OCI-LY3 (cell line): ENCODE measurements around the gene MYO1F.

Source experiments
- H2AFZ ChIP-seq: fragments of 200-600, 300-600 bp; shearing (Covaris generic); 2 replicates; pipeline ENCODE4 v1.6.0; 2014; ENCODE audit warnings: antibody characterized with exemption, low read depth, low read length
- H3K27ac ChIP-seq: fragments of 200-600, 300-600 bp; sonication (generic); 2 replicates; pipeline ENCODE4 v1.5.1; 2014; ENCODE audit warnings: mild to moderate bottlenecking, low read length, moderate library complexity, mixed read lengths
- H3K27me3 ChIP-seq: fragments of 200-600, 300-600 bp; sonication (generic); 2 replicates; pipeline ENCODE4 v1.6.1; 2014; ENCODE audit warnings: low read depth, low read length, mixed read lengths
- H3K36me3 ChIP-seq: fragments of 200-600, 300-600 bp; sonication (generic); replicated peaks from 2 replicates; pipeline ENCODE3; 2014; ENCODE audit warnings: low read depth, low read length, mixed read lengths
- H3K4me1 ChIP-seq: fragments of 300-600, 200-600 bp; sonication (generic); 2 replicates; pipeline ENCODE4 v1.6.1; 2014; ENCODE audit warnings: low read length, mixed read lengths
- H3K4me2 ChIP-seq: fragments of 200-600, 300-600 bp; sonication (generic); 2 replicates; pipeline ENCODE4 v1.6.1; 2014; ENCODE audit warnings: low read length, mixed read lengths
- H3K4me3 ChIP-seq: fragments of 300-600, 200-600 bp; sonication (generic); 2 replicates; pipeline ENCODE4 v1.5.1; 2014; ENCODE audit warnings: antibody characterized with exemption, mild to moderate bottlenecking, low read length, moderate library complexity
- H3K79me2 ChIP-seq: fragments of 300-600, 200-600 bp; shearing (Covaris generic); 2 replicates; pipeline ENCODE4 v1.6.1; 2014; ENCODE audit warnings: mild to moderate bottlenecking, low read length, mixed read lengths
- H3K9ac ChIP-seq: fragments of 300-600, 200-600 bp; shearing (Covaris generic); 2 replicates; pipeline ENCODE4 v1.6.0; 2014; ENCODE audit warnings: mild to moderate bottlenecking, low read length, moderate library complexity
- H3K9me3 ChIP-seq: fragments of 200-600, 300-600 bp; shearing (Covaris generic); 2 replicates; pipeline ENCODE4 v1.6.1; 2014; ENCODE audit warnings: low read length, mixed read lengths; ENCODE audit not compliant: insufficient read depth
- H4K20me1 ChIP-seq: fragments of 200-600, 300-600 bp; sonication (generic); 2 replicates; pipeline ENCODE4 v1.6.1; 2016; ENCODE audit warnings: low read length, mixed read lengths; ENCODE audit not compliant: insufficient read depth
- EZH2phosphoT487 ChIP-seq: fragments of 200-600 bp; shearing (Covaris generic); IDR thresholded peaks from 2 replicates; pipeline ENCODE4 v1.6.1; 2018; ENCODE audit warnings: antibody characterized with exemption, mixed run types, low read depth
- TF ChIP-seq, protein P1 (sequence below): fragments of 200-600, 300-600 bp; sonication (generic); IDR thresholded peaks from 2 replicates; pipeline ENCODE4 v1.5.1; 2014; ENCODE audit warnings: antibody characterized with exemption, low read length, low read depth

MYO1F gene

DNA sequence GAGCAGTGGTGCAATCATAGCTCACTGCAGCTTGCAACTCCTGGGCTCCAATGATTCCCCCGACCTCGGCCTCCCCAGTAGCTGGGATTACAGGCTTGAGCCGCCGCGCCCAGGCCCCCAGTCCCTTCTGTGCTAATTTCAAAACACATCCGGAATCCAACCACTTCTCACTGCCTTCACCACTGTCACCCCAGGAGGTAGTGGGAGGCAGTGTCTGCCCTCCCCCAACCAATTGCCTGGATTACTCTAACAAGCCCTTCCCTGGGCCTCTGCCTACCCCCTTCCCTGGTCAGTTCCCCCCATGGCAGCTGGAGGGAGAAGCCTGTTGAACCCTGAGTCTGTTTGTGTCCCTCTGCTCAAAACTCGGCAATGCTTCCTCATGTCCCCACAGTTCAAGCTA is 77.1 kb downstream of the MYO1F start:
- Histone ChIP-seq H2AFZ (no peak overlapping the region), H4K20me1 (no peaks in the 10 kb centered on the region), H3K4me1 (peaks cover 8% of the 10 kb centered on the region; the same call in 1 of the 2 replicates), H3K9ac (no peak overlapping the region), H3K4me2 (no peak overlapping the region), H3K4me3 (no peak overlapping the region), H3K79me2 (no peaks in the 10 kb centered on the region), H3K27me3 (no peaks in the 10 kb centered on the region), H3K36me3 (no peaks in the 10 kb centered on the region), H3K27ac (no peak overlapping the region), H3K9me3 (no peaks in the 10 kb centered on the region)
- TF ChIP-seq, protein P1, sequence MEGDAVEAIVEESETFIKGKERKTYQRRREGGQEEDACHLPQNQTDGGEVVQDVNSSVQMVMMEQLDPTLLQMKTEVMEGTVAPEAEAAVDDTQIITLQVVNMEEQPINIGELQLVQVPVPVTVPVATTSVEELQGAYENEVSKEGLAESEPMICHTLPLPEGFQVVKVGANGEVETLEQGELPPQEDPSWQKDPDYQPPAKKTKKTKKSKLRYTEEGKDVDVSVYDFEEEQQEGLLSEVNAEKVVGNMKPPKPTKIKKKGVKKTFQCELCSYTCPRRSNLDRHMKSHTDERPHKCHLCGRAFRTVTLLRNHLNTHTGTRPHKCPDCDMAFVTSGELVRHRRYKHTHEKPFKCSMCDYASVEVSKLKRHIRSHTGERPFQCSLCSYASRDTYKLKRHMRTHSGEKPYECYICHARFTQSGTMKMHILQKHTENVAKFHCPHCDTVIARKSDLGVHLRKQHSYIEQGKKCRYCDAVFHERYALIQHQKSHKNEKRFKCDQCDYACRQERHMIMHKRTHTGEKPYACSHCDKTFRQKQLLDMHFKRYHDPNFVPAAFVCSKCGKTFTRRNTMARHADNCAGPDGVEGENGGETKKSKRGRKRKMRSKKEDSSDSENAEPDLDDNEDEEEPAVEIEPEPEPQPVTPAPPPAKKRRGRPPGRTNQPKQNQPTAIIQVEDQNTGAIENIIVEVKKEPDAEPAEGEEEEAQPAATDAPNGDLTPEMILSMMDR = no peak
- no peak for TF ChIP-seq EZH2phosphoT487

DNA sequence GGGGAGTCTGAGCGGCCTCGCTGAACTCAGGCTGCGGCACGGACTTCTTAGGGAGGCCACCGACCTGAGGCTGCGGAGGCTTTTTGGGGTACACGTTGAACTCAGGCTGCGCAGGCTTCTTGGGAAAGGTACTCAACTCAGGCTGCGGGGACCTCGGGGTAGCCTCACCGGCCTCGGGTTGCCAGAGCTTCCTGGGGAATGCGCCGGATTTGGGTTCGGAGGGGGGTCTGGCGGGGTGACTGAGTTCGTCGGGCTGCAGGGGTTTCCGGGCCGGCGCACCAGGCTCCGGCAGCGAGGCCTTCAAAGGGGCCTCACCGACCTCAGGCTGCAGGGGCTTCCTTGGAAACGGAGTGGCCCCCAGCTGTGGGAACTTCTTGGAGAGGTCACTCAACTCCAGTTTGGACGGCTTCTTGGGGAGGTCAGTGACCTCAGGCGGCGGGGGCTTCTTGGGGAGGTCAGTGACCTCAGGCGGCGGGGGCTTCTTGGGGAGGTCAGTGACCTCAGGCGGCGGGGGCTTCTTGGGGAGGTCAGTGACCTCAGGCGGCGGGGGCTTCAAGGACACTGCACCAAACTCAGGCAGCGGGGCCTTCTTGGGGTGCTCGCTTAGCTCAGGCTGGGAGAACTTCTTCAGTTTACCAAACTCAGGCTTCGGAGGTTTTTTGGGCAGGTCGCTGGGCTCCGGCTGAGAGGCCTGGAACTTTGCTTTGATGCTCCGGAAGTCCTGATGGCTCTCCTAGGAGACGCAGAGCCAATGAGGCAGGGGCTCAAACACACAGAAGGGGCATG is 78.0 kb downstream of the MYO1F start:
- no peak overlapping the region for H3K4me2 ChIP-seq
- H4K20me1 ChIP-seq = no peaks in the 10 kb centered on the region
- no peaks in the 10 kb centered on the region for H3K36me3 ChIP-seq
- H3K27me3 ChIP-seq = no peaks in the 10 kb centered on the region
- H3K4me1 ChIP-seq = peaks cover 8% of the 10 kb centered on the region; the same call in 1 of the 2 replicates
- H3K9ac ChIP-seq = no peak overlapping the region
- no peak overlapping the region for H3K27ac ChIP-seq
- H3K9me3 ChIP-seq = no peaks in the 10 kb centered on the region
- no peak overlapping the region for H2AFZ ChIP-seq
- H3K4me3 ChIP-seq = no peak overlapping the region
- TF ChIP-seq, protein P1 = no peak
- no peak for TF ChIP-seq EZH2phosphoT487
- no peaks in the 10 kb centered on the region for H3K79me2 ChIP-seq

DNA sequence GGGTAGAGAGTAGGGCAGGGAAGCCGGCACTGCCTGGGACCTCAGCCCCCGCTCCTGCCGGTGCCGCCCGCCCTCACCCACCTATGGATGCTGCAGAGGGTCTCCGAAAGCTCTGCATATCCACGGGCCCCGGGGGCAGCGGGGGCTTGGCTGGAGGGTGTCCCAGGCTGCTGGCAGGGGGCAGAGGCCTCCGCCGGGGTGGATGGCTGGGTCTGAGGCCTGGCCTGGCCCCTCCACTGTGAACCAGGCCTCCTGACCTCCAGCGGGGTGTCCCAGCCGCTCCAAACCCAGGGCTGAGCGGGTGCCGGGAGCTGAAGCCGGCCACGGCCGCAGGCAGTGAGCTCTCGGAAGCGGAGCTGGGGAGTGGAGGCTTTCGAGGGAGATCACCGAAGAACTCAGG is 78.9 kb downstream of the MYO1F start:
- Histone ChIP-seq H3K27me3 (no peaks in the 10 kb centered on the region), H3K4me3 (no peak overlapping the region), H3K9me3 (no peaks in the 10 kb centered on the region), H4K20me1 (no peaks in the 10 kb centered on the region), H3K36me3 (no peaks in the 10 kb centered on the region), H3K9ac (no peak overlapping the region), H2AFZ (no peak overlapping the region), H3K79me2 (no peaks in the 10 kb centered on the region), H3K4me1 (peaks cover 8% of the 10 kb centered on the region; the same call in 1 of the 2 replicates), H3K27ac (no peak overlapping the region), H3K4me2 (no peak overlapping the region)
- TF ChIP-seq EZH2phosphoT487 = no peak
- TF ChIP-seq, protein P1 = no peak

DNA sequence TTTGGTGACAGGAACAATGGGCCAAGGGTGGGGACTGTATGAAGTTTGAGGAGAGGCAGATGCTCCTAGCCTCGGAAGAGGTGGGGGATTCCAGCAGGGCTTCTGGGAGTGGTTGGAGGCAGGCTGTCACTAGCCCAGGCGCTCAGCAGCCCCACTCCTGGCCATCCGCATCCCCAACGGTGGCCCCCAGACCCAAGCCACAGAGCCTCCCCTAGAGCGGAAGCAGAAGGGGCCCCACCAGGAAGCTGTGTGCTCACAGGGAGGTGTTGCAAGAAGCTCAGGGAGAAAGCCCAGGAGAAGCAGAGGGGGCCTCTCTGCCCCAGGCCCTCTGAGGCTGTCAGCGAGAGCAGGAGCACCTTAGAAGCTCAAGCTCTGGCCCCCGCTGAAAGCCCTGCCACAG is 83.1 kb downstream of the MYO1F start:
- no peak for TF ChIP-seq EZH2phosphoT487
- TF ChIP-seq, protein P1 = no peak
- H3K9me3 ChIP-seq = no peaks in the 10 kb centered on the region
- H2AFZ ChIP-seq = no peak overlapping the region
- no peaks in the 10 kb centered on the region; the same call in 1 of the 2 replicates for H3K4me1 ChIP-seq
- H3K27ac ChIP-seq = no peak overlapping the region
- no peak overlapping the region for H3K4me2 ChIP-seq
- H3K9ac ChIP-seq = no peak overlapping the region
- peaks cover 14% of the 10 kb centered on the region for H3K36me3 ChIP-seq
- H4K20me1 ChIP-seq = no peaks in the 10 kb centered on the region
- no peaks in the 10 kb centered on the region for H3K27me3 ChIP-seq
- peaks cover 2% of the 10 kb centered on the region; the same call in 1 of the 2 replicates for H3K79me2 ChIP-seq
- H3K4me3 ChIP-seq = no peak overlapping the region
